Osteocyte (in vitro differentiated cells): ENCODE data around the gene ROR2. TPM values are rescaled to one million over a fixed set of nuclear protein-coding genes. Genes with fewer than 3 reads are reported as not detected.

ENCODE experiments used
- DNase-seq: peaks from one replicate; pipeline ENCODE4 v3.0.0; 2021; ENCODE audit warnings: mixed read lengths; ENCODE audit not compliant: unreplicated experiment; ENCODE audit errors: extremely low spot score
- H3K27ac Mint-ChIP-seq: one replicate; pipeline ENCODE4 v1.8.0; 2021; ENCODE audit warnings: mild to moderate bottlenecking, mixed read lengths; ENCODE audit not compliant: unreplicated experiment
- H3K27me3 Mint-ChIP-seq: one replicate; pipeline ENCODE4 v1.8.0; 2021; ENCODE audit warnings: mixed read lengths; ENCODE audit not compliant: unreplicated experiment
- H3K36me3 Mint-ChIP-seq: one replicate; pipeline ENCODE4 v1.8.0; 2021; ENCODE audit warnings: mixed read lengths; ENCODE audit not compliant: unreplicated experiment
- H3K4me1 Mint-ChIP-seq: one replicate; pipeline ENCODE4 v1.8.0; 2021; ENCODE audit warnings: mixed read lengths; ENCODE audit not compliant: unreplicated experiment
- H3K4me3 Mint-ChIP-seq: one replicate; pipeline ENCODE4 v1.8.0; 2021; ENCODE audit warnings: mild to moderate bottlenecking, moderate library complexity, mixed read lengths; ENCODE audit not compliant: unreplicated experiment
- H3K9me3 Mint-ChIP-seq: one replicate; pipeline ENCODE4 v1.8.0; 2021; ENCODE audit warnings: mixed read lengths; ENCODE audit not compliant: unreplicated experiment
- CTCF ChIP-seq: fragments of 200-600 bp; sonication (generic); IDR thresholded peaks from 2 replicates; pipeline ENCODE4 v1.5.0; 2021; ENCODE audit warnings: antibody characterized with exemption, mild to moderate bottlenecking, moderate library complexity
- total RNA-seq: library from RNA; stranded (reverse); gene quantifications from 2 replicates; pipeline ENCODE4 v1.2.1, GENCODE V29; 2021

ROR2 gene
- total RNA-seq, 1 donor from 2014 or later = 48.2 TPM

- no peak for TF ChIP-seq CTCF
- Mint-ChIP-seq H3K4me3 (no peak overlapping the region), H3K36me3 (peaks cover 2% of the 10 kb centered on the region), H3K4me1 (peaks cover 21% of the 10 kb centered on the region), H3K27ac (no peak overlapping the region), H3K27me3 (no peaks in the 10 kb centered on the region), H3K9me3 (no peaks in the 10 kb centered on the region)
- no peak for DNase-seq
Observed at GRCh38 chr9:91868732-91869391, 81.2 kb downstream of the ROR2 start.

GRCh38 chr9:91867740-91868139, 82.3 kb downstream of the ROR2 start:
- DNase-seq = no peak
- peaks cover 5% of the 10 kb centered on the region for H3K36me3 Mint-ChIP-seq
- peaks cover 22% of the 10 kb centered on the region for H3K4me1 Mint-ChIP-seq
- no peak overlapping the region for H3K27ac Mint-ChIP-seq
- no peaks in the 10 kb centered on the region for H3K9me3 Mint-ChIP-seq
- no peaks in the 10 kb centered on the region for H3K27me3 Mint-ChIP-seq
- H3K4me3 Mint-ChIP-seq = no peak overlapping the region
- TF ChIP-seq CTCF = no peak

- Mint-ChIP-seq H3K36me3 (peaks cover 11% of the 10 kb centered on the region), H3K4me1 (peaks cover 19% of the 10 kb centered on the region), H3K9me3 (no peaks in the 10 kb centered on the region), H3K4me3 (no peak overlapping the region), H3K27ac (no peak overlapping the region), H3K27me3 (no peaks in the 10 kb centered on the region)
- TF ChIP-seq CTCF = no peak
- no peak for DNase-seq
Observed at GRCh38 chr9:91865041-91865440, 85.0 kb downstream of the ROR2 start.

DNA sequence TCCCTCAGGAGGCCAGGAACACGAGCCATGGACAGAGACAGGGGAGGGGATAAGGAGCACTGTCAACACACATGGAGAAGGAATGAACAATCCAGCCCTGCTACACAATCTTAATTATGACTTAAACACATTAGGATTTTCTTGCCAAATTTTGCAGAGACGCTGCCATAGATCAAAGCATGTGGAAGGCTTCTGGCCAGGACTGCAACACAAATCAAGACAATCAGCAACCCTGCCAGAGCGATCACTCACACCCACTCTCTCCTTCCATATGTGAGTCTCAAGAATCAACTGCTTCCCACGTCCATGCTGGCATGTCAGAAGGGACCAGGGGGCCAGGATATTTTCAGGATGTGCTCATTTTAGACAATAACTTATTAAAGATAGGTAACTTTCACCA, 85.6 kb downstream of the ROR2 start:
- Mint-ChIP-seq H3K4me1 (peaks cover 18% of the 10 kb centered on the region), H3K36me3 (peaks cover 11% of the 10 kb centered on the region), H3K4me3 (no peak overlapping the region), H3K27me3 (no peaks in the 10 kb centered on the region), H3K27ac (no peak overlapping the region), H3K9me3 (no peaks in the 10 kb centered on the region)
- no peak for DNase-seq
- TF ChIP-seq CTCF = no peak

GRCh38 chr9:91863469-91863868, 86.6 kb downstream of the ROR2 start:
- Mint-ChIP-seq H3K27me3 (no peaks in the 10 kb centered on the region), H3K27ac (no peak overlapping the region), H3K9me3 (no peaks in the 10 kb centered on the region), H3K4me3 (no peak overlapping the region), H3K4me1 (peaks cover 22% of the 10 kb centered on the region), H3K36me3 (peaks cover 11% of the 10 kb centered on the region)
- DNase-seq = no peak
- no peak for TF ChIP-seq CTCF
